Inflammatory macrophage treated with lipopolysaccharide for 4 hours (primary cell): Measurements from ENCODE around the gene CCL3.
A peak's percentile ranks its signal among the peaks of the same experiment; 100 is the strongest.
"Not testable (repeated sequence)": the region's sequence is repeated elsewhere in the genome, so short reads cannot be mapped to it uniquely, and the experiment has no call there.

ENCODE experiments used
- DNase-seq: peaks from one replicate; pipeline ENCODE4 v3.0.0-alpha.2; 2020

The CCL3 gene

GRCh38 chr17:36089888-36090836, at the start of gene CCL3:
Gene CCL3, minus strand, starts transcription at chr17:36090143. Its CDS starts 85 bp downstream, at chr17:36090058.
- peak; percentile 99 for DNase-seq

- no peak for DNase-seq
These were observed 46.5 kb upstream of the CCL3 start for GRCh38 chr17:36136439-36136838.

GRCh38 chr17:36136036-36136435, 46.1 kb upstream of the CCL3 start:
- no peak for DNase-seq

GRCh38 chr17:36135465-36135864, 45.5 kb upstream of the CCL3 start:
- DNase-seq = no peak

- DNase-seq = peak; percentile 80
These were observed 43.8 kb upstream of the CCL3 start for GRCh38 chr17:36133602-36134236.

GRCh38 chr17:36132421-36132831, 42.5 kb upstream of the CCL3 start:
- DNase-seq = peak; percentile 74

- DNase-seq = no peak
These were observed 42.0 kb upstream of the CCL3 start for GRCh38 chr17:36131931-36132330.

GRCh38 chr17:36131421-36131820, 41.5 kb upstream of the CCL3 start:
- peak; percentile 95 for DNase-seq

GRCh38 chr17:36130346-36130745, 40.4 kb upstream of the CCL3 start:
- DNase-seq = peak; percentile 72

- DNase-seq = no peak
These were observed 39.7 kb upstream of the CCL3 start for GRCh38 chr17:36129616-36130015.

- no peak for DNase-seq
These were observed 38.6 kb upstream of the CCL3 start for GRCh38 chr17:36128411-36128978.

- peak; percentile 52 for DNase-seq
These were observed 38.0 kb upstream of the CCL3 start for GRCh38 chr17:36127911-36128310.

- DNase-seq = no peak
These were observed 37.4 kb upstream of the CCL3 start for GRCh38 chr17:36127199-36127893.

- no peak for DNase-seq
These were observed 35.2 kb upstream of the CCL3 start for GRCh38 chr17:36124879-36125824.

- no peak for DNase-seq
These were observed 33.5 kb upstream of the CCL3 start for GRCh38 chr17:36123431-36123830.

- DNase-seq = not testable (repeated sequence)
These were observed 31.2 kb upstream of the CCL3 start for GRCh38 chr17:36121099-36121498.

GRCh38 chr17:36120221-36120620, 30.3 kb upstream of the CCL3 start:
- no peak for DNase-seq

GRCh38 chr17:36118477-36119353, 28.8 kb upstream of the CCL3 start:
- DNase-seq = no peak

- peak; percentile 71 for DNase-seq
These were observed 27.8 kb upstream of the CCL3 start for GRCh38 chr17:36117505-36118382.

- DNase-seq = not testable (repeated sequence)
These were observed 25.7 kb upstream of the CCL3 start for GRCh38 chr17:36115649-36115977.
